HepG2 (cell line): ENCODE measurements around the gene TRMT5. TPM values are rescaled to one million over a fixed set of nuclear protein-coding genes. Genes with fewer than 3 reads are reported as not detected.

ENCODE experiments used
- CCDC6 ChIP-seq: sonication (generic); formaldehyde crosslinking; IDR thresholded peaks from 2 replicates; pipeline ENCODE4 v1.8.1; 2022; ENCODE audit warnings: mild to moderate bottlenecking, missing genetic modification reagents, moderate library complexity
- CREBL2 ChIP-seq: sonication (generic); formaldehyde crosslinking; IDR thresholded peaks from 2 replicates; pipeline ENCODE4 v1.8.1; 2023; ENCODE audit warnings: missing genetic modification reagents, mild to moderate bottlenecking, borderline replicate concordance
- FOXA3 ChIP-seq: IDR thresholded peaks from 2 replicates; pipeline ENCODE4 v1.6.1; 2016; ENCODE audit warnings: missing genetic modification reagents, missing compliant biosample characterization
- KAT7 ChIP-seq: IDR thresholded peaks from 2 replicates; pipeline ENCODE4 v1.6.1; 2018; ENCODE audit warnings: borderline replicate concordance, missing compliant biosample characterization
- NCOA2 ChIP-seq: sonication (generic); formaldehyde crosslinking; IDR thresholded peaks from 2 replicates; pipeline ENCODE4 v1.8.0; 2022; ENCODE audit warnings: inconsistent platforms
- NFE2L1 ChIP-seq: sonication (generic); formaldehyde crosslinking; IDR thresholded peaks from 2 replicates; pipeline ENCODE4 v1.4.0; 2020; ENCODE audit warnings: missing genetic modification reagents, mild to moderate bottlenecking, borderline replicate concordance
- PRDM15 ChIP-seq: sonication (generic); formaldehyde crosslinking; IDR thresholded peaks from 2 replicates; pipeline ENCODE4 v1.4.0; 2020; ENCODE audit warnings: missing genetic modification reagents
- SNAPC2 ChIP-seq: sonication (generic); formaldehyde crosslinking; IDR thresholded peaks from 2 replicates; pipeline ENCODE4 v1.8.1; 2022; ENCODE audit warnings: mild to moderate bottlenecking, missing genetic modification reagents
- SP5 ChIP-seq: IDR thresholded peaks from 2 replicates; pipeline ENCODE4 v1.6.1; 2016; ENCODE audit warnings: low read depth, borderline replicate concordance
- SRSF1 ChIP-seq: fragments of 200-400 bp; formaldehyde crosslinking; optimal IDR thresholded peaks from 2 replicates; pipeline ENCODE3; 2017; ENCODE audit warnings: mild to moderate bottlenecking, low read depth, low read length, moderate library complexity
- ZBTB26 ChIP-seq: IDR thresholded peaks from 2 replicates; pipeline ENCODE4 v1.6.1; 2016; ENCODE audit warnings: missing compliant biosample characterization, missing genetic modification reagents, borderline replicate concordance
- ZNF160 ChIP-seq: sonication (generic); formaldehyde crosslinking; IDR thresholded peaks from 2 replicates; pipeline ENCODE4 v1.8.0; 2022; ENCODE audit warnings: mild to moderate bottlenecking, inconsistent platforms, missing genetic modification reagents
- ZNF441 ChIP-seq: sonication (generic); formaldehyde crosslinking; IDR thresholded peaks from 2 replicates; pipeline ENCODE4 v1.7.0; 2021; ENCODE audit warnings: missing genetic modification reagents, borderline replicate concordance
- ZNF597 ChIP-seq: sonication (generic); formaldehyde crosslinking; IDR thresholded peaks from 2 replicates; pipeline ENCODE4 v1.5.0; 2020; ENCODE audit warnings: missing genetic modification reagents
- ZNF639 ChIP-seq: conservative IDR thresholded peaks from 2 replicates; pipeline ENCODE4 v1.6.1; 2018; ENCODE audit warnings: missing genetic modification reagents
- ZNF788 ChIP-seq: sonication (generic); formaldehyde crosslinking; IDR thresholded peaks from 2 replicates; pipeline ENCODE4 v1.5.0; 2020; ENCODE audit warnings: mild to moderate bottlenecking, missing genetic modification reagents, borderline replicate concordance
- polyA plus RNA-seq, 8 experiments: library from polyadenylated mRNA; depleted of rRNA in 3 of 8; stranded (reverse) in 7 of 8; unstranded in 1 of 8; fragments of >200 nt; fragmentation: Illumina TruSeq in 4 of 8; extraction: Trizol in 4 of 8; gene quantifications; 2 replicates each; pipeline versions ENCODE4 v1.2.1 to v1.2.3, GENCODE V29; 2011 to 2016; ENCODE audit warnings: low read depth in 4 of 8, missing spikeins in 1 of 8, mixed read lengths in 1 of 8; ENCODE audit not compliant: insufficient read depth in 1 of 8
- total RNA-seq, 5 experiments: library from RNA; depleted of rRNA; stranded (reverse); fragments of >200 nt; fragmentation: Illumina TruSeq; extraction: Trizol; gene quantifications; 2 replicates each; pipeline ENCODE4 v1.2.3, GENCODE V29; 2016; ENCODE audit warnings: low read depth in 1 of 5

The TRMT5 gene
- total and polyA plus RNA-seq, 2 of the 13 experiments (the other 11 are each of a cell fraction or from before 2014, with no cell fraction given) = 3.6 to 16.0 TPM

GRCh38 chr14:60980811-60981632, at the start of gene TRMT5, which contains the start of gene SLC38A6 (continued):
- TF ChIP-seq ZNF639 (CRISPR knock-in tag) = no peak
- peak; percentile 60 for TF ChIP-seq FOXA3
- no peak for TF ChIP-seq PRDM15
- peak; percentile 88 for TF ChIP-seq SP5
- no peak; the same call in 1 of the 2 replicates for TF ChIP-seq SNAPC2 (CRISPR knock-in tag)
- peak; percentile 24; the same call in 1 of the 2 replicates for TF ChIP-seq NFE2L1 (CRISPR knock-in tag)
- TF ChIP-seq KAT7 = peak; percentile 66; the same call in 1 of the 2 replicates
- TF ChIP-seq CCDC6 (CRISPR knock-in tag) = peak; percentile 54; the same call in 1 of the 2 replicates
- peak; percentile 87; the same call in 1 of the 2 replicates for TF ChIP-seq ZNF788
- TF ChIP-seq CREBL2 (CRISPR knock-in tag) = no peak; the same call in 1 of the 2 replicates
- no peak for TF ChIP-seq ZNF597 (CRISPR knock-in tag)
- TF ChIP-seq SRSF1 = peak; percentile 86
- peak; percentile 44; the same call in 1 of the 2 replicates for TF ChIP-seq NCOA2 (CRISPR knock-in tag)
- peak; percentile 77 for TF ChIP-seq ZBTB26 (CRISPR knock-in tag)
- TF ChIP-seq ZNF160 (CRISPR knock-in tag) = 0 out of 2 replicates have a peak, but pooled peaks have one; percentile 29
- TF ChIP-seq ZNF441 (CRISPR knock-in tag) = peak; percentile 61; the same call in 1 of the 2 replicates
